GM19238 (cell line): ENCODE results near the gene PTPRD.

Experiments
- DNase-seq: peaks from one replicate; pipeline ENCODE4 v3.0.0; 2011; ENCODE audit warnings: low spot score; ENCODE audit not compliant: insufficient read length

The PTPRD gene

DNA sequence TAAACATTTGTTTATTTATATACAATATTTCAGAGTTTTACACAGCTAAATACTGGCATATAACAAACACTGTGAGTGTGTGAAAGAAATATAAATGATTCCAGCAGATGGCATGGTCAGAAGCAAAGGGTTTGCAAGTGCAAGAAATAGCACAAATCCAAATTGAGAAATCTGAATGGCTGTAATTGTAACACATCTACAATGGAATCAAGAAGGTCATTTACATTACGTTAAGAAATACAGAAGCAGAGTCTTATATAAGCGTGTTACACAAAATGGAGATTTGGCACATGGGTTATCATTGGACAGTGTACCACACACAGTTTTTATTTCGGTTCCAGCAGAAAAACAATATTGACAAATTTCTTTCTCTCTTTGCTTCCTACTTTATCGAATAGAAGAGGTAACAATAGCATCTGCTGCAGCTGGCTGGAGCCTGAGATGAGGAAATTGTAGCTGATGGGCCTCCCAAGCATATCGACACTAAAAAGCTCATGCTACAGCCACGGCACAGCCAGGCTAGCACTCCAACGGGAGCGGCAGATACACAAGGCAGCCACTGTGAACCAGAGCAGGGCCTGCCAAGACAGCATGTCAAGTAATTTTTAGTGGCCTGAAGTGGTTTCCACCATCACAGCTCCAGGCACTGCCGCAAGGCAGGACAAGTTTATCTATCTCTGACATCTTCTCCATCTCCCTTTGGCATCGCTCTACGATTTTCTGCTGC lies 2248.6 kb downstream of the PTPRD start:
- DNase-seq = no peak

DNA sequence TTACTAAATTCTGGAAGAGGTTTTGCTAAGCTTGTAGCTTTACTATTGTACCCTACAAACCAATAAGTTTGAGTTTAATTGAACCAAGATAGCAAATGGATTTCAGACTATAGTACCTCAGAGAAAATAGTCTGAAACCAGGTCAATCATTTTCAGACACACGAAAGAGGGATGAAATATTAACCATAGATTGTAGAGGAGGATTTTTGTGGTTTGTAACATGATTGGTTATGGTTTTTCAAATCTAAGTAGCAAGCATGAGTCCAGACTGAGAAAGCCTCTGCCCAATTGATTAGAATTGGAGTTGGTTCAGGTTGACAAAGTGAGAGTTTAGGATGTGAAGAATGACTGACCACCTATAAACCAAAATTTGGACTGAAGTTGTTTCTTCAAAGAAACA lies 2250.6 kb downstream of the PTPRD start:
- no peak for DNase-seq

DNA sequence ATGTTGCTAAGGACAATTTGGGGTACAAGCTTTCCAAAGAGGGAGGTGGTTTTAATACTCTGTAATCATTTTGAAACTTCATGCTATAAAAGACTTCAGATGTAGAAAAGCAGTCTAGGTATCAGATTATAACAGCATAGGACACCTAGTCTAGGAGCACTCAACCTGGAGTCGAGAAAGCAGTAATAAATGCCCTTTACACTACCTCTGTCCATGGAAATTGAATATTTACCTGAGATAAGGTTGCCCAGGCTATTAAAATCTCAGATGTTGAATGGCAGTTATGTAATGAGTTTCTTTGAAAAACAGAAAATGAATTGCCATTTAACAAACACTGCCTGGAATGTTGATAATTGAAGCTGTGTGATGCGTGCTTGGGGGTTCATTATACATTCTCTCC lies 2251.4 kb downstream of the PTPRD start:
- DNase-seq = no peak

DNA sequence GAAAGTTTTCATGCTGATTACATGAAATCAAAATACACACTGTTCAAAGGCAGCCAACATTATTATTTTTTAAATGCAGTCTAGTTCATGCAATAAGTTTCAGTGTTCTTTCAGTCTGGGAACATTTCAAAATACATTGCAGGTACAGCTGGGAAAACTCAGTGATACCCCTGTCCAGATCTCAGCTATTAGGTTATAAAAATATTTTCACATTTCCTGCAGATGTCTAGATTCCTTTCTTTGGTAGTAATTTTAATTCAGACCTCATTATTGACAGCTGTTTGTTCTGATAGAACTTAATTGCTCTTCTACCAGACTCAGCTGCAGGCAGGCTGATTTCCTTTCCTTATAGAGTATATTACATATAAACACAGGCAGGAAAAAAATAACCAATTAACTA lies 2256.4 kb downstream of the PTPRD start:
- DNase-seq = no peak

DNA sequence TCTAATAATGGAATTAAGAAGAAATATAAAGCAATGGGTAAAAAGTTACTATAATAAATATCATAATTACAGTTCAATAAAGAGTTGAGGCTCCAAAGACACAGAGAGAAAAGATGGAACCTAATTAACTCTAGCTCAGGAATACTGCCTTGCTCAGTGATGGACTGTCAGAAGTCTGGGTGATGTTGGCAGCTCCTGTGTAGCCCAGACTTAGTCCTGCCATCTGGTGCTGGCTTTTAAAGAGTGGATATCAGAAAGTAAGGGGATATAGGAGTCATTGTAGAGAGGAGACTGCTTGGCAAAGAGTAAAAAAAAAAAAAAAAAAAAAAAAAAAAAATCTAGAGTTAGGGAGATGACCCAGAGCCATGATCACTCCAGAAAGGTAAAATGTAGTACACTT lies 2261.4 kb downstream of the PTPRD start:
- DNase-seq = no peak

DNA sequence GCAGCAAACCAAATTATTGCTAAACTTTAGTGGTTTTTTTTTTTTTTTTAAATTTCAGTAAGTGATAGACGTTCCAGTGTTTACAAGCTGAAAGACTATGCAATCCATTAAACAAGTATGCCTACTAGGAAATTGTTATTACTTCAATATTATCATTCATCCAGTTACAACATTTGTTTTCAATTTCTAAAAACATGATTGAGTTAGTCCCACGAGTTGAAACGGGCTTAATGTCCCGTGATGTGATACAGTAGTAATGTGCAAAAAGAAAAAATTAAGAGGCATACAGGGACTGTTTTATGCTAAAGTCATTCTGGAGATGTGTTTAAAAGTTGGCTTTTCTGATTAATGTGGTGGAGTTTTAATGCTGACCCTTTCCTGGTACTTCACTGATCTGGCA lies 2262.9 kb downstream of the PTPRD start:
- no peak for DNase-seq

DNA sequence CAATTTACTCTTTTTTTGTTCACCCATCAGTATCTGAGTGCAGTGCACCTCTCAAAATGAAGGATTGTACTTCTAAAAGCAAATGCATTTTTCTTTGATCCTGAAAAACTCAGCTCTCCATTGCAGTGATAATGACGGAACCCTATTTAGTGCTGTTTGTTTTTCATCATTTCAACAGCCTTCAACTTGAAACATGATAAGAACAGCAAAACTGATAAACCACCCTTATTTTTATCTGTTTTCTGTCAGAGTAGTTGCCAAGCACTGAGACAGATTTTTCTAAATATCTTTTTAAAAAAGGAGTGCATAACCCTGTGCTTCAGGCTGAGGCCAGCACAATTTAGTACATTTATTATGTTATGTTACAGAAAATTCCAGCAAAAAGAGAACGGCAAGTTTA lies 2263.4 kb downstream of the PTPRD start:
- no peak for DNase-seq

DNA sequence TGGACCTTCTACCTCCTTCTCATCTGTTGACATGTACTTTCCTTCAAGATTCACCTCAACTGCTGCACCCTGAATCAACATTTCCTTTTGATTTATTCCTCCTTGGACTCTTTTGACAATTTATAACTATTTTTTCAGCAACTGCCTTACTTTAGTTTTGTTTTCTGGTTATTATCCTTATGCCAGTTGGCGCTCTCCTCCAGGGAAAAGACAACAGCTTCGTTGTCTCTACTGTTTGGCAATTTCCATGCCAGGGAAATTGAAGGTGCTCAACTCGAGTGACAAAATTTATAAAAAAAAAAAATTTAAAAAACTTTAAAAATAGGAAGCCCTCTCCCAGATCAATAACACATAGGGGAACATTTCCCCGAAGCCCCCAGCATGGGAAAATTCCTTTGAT lies 2264.0 kb downstream of the PTPRD start:
- no peak for DNase-seq

DNA sequence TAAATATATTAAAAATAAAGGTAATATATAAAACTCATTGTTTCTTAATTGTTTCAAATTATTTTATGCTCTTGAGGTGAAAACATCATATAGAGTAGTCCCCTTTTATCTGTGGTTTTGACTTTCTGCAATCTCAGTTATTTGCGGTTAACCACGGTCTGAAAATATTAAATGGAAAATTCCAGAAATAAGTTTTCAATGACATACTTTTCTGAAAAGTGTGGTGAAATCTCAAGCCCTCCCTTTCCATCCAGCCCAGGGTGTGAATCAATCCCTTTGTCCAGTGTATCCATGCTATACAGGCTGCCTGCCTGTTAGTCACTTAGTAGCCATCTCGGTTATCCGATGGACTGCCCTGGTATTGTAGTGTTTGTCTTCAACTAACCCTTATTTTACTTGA lies 2266.5 kb downstream of the PTPRD start:
- no peak for DNase-seq

DNA sequence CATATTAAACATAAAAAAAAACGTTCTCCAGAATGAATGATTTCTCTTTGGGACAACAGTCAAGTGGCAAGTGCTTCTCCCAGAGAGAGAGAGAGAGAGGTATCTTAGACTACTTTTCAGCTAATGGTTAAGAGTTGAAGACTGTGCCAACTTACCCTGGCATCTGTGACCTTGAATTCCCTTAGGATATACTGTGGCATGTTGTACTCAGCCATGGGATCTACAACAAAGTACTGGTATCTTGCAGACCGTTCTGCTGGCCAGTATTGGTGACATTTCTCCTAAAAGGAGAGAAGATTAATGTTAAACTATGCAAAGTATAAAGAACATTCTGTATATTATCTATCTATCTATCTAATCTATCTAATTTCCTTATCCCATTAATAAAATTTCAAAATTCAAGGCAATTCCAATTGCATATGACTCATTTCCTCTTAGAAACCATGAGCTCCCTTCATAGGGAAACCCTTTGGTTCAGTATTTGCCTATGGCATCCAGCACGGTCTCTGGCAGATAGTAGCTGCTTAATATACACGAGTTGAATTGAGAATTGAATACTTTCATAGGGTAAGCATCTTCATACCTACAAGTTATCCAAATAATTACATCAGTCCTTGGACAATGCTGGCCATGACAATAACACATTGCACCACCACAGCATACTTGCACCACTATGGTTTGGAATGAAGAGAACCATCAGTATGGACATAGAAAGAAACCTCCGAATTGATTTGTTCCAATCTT lies 2273.9 kb downstream of the PTPRD start:
- no peak for DNase-seq

DNA sequence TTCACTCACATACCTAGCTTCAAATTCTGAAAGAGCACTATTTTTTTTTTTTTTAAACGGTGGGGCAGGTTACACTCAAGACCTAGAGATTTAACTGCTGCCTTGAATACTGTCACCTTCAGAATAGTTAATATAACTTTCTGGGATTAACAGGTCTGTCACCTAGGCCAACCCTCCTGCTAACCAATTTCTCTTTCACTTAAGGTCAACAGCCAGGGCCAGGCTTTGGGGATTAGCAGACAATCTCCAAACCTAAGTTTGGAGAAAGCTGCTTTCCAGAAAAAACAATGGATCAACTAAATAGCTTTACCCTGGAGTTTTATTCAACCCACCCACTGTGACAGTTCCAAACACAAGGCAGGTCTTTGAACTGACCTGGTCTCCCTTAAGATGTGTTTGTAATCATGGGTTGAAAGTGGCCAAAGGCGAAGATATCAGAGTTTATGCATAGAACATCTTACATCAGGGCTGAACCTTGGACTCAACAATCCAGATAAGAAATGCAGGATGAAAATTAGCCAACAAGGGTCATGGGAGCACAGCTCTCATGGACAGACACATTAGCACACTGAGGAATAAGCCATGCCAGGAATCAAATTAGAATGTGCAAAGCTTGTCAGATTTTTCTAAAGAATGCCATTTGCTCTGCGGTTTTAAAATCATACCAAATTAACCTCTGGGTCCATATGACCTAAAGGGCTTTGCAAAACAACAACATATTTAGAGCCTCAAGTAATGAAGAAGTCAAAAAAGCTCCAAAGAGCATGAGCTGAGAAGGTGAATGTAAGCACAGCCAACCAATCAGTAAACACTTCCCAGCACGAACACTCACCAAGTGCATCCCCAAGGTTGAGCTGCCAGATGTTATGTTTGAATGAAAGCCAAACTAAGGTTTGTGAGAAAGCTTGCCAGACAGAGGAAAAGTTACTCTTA lies 2274.7 kb downstream of the PTPRD start:
- no peak for DNase-seq

DNA sequence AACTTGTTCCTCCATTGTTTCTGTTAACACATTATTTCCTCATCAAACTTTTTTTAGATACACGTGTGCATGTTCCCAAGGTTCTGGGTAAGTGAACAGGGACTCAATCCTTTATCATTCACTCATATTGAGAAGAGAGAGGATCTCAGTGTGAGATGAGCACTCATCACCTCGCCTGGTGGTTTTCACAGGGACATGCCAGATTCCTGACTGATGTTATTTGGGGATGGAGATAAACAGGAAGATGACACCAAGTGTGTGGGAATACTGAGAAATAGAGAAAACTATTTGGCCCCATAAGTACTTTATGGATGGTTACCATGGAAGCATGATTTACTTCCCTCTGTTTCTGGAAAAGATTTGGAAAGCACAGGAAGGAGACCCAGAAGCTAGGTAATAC lies 2279.9 kb downstream of the PTPRD start:
- DNase-seq = no peak

DNA sequence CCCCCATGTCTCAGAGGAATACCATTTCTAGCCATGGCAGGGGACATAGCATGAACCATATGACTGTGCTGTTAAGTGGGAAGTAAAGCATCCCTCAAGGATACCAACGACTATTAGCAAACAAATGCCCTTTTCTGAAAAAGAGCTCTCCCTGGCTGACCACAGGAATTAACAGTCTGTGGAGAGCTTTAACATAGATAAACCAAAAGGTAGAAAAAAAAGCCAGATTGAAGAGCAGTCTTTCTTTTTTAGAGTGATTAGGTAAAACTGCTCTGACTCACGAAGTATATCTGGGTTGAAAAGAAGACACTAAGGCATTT lies 2280.5 kb downstream of the PTPRD start:
- no peak for DNase-seq

DNA sequence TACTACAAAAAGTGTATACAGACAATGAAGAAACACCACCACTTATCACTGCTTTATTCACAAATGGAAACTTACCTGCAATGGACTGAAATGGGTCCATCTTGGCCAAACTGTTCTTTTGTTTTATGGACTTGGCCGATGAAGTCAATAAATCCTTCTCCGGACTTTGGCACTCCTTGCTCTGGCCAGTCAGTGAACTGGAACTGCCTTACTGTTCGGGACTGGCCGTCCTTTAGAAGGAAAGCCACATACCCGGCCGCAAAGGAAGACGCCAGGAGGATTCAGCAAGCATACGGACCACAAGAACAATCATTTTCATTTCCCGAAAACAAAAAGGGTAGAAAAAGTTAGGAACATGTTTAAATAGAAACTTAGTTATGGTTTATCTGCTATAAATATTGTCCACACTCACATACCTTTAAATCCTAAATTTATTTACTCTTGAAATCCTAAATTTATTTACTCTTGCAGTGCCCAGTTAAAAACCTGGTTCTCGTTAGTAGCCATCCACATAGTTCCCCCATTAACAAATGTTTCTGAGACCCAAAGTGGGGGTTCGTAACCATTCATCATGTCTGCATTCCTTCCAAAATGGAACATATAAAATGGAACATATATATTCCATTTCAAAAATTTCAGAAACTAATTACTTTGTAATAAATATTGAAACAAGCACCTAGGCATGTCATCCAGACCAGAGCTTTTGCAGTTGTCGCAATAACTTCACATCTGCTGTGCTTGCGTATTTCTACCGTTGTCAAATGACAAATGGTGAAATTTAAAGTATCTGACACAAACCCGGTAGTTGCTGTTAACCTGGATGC lies 2281.1 kb downstream of the PTPRD start:
- no peak for DNase-seq

DNA sequence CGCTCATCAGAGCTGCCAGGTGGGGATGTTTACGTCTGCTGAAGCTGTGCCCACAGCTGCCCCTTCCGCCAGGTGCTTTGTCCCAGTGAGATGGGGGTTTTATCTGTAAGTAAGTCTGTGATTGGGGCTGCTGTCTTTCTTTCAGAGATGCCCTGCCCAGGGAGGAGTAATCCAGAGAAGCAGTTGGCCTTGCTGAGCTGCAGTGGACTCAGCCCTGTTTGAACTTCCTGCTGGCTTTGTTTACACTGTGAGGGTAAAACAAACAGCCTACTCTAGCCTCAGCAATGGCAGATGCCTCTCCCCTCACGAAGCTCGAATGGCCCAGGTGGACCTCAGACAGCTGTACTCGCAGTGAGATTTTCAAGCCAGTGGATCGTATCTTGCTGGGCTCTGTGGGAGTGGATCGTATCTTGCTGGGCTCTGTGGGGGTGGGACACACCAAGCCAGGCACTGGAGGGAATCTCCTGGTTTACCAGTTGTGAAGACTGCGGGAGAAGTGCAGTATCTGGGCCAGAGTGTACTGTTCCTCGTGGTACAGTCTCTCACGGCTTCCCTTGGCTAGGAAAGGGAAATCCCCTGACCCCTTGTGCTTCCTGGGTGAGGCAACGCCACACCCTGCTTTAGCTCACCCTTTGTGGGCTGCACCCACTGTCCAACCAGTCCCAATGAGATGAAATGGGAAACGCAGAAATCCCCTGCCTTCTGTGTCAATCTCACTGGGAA lies 2283.1 kb downstream of the PTPRD start:
- no peak for DNase-seq

DNA sequence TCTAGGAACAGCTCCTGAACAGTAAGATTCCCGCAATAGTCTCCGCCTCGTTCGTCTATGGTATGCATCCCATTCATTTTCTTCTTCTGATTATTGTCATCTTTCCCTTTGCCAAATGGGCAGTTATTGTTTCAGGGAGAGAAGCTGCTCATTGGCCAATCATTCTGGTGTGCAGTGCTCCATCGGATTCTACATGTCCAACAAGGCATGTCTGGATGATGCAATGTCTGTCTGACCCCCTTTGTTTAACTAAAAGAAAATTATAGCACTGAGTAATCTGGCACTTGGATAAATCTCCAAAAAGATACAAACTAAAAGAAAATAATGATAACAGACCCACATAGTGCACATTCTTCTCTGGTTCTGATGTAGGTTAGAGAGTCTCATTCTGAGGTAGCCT lies 2297.6 kb downstream of the PTPRD start:
- no peak for DNase-seq

DNA sequence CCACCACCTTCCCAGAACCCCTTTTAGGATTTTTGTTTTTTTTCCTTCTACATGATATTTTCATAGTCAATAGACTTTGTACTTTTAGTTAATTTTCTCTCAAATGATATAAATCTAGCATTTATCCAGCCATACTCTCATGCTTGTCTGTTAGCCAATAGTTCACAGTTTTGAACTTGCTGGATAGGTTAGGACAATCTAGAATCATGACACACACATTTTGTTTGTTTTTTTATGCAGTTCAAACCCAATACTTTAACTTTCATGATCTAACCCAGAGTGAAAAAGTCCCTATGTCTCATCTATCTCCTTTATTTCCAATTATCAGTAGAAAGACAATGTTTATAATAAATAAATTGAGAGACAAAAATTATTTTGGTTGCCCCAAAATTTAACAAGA lies 2303.5 kb downstream of the PTPRD start:
- DNase-seq = no peak

DNA sequence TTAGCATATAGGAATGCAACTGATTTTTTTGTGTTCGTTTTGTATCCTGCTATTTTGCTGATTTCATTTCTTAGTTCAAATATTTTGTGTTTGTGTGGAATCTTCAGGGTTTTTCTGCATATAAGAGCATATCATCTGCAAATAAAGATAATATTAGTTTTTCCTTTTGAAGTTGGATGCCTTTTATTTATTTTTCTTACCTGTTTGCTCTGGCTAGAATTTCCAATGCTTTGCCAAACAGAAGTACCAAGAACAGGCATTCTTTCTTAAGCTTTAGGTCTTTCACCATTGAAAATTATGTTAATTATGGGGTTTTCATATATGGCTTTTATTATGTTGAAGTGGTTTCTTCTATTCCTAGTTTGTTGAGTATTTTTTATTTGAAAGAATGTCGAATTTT lies 2308.1 kb downstream of the PTPRD start:
- no peak for DNase-seq

DNA sequence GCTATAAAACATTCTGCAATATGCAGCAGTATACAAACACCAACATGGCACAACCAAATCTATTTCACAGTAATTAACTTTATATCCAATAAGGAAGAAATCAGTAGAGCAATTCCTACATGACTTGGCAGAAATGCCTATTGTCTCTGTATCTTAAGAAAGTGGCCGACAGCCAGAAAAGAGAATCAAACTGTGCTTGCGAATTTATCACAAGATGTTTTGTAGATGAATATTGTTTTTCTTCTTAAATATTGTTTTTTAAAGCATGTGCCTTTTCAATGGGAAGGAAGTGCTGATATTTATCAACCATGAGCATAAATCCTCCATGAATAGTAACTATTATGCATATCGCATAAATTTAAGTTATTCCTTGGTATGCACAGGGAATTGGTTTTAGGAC lies 2311.5 kb downstream of the PTPRD start:
- no peak for DNase-seq

DNA sequence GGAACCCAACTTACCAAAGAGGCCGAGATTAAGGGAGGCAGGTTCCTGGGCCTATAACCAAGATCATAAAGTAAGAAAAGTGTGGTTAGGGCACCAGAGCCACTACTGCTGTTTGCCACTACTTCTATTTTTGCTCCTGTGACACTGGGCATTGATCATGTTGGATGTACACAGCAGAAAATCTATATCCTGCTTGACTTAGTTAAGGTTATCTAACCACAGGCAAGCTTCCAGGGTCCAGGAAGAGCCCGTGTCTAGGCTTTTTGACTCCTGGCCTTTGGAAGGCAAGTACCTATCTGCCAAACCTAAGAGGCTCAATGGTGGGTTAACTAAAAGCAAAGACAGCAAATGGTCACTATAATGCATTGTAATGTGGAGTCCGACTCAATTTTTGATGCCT lies 2315.8 kb downstream of the PTPRD start:
- DNase-seq = no peak

DNA sequence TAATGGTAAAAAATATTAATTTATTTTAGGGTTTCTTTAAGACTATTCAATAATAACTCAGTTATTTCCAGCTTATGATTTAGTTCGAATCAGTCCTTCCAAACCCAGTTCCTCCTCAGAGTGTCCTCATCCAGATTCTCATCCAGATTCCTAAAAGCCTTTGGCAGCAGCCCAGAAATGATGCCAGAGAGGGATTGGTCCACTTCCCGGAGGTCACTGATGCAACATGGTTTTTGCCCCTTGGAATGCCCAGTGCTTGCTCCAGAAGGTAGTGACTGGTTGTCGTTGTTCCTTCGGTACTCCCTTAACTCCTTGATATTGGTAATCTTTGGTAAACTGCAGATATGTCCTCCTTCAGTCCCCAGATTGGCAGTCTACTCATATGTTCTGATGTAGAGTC lies 2320.1 kb downstream of the PTPRD start:
- DNase-seq = no peak
